Stomach (tissue), 9 donors: ENCODE results near the gene SLC25A12. TPM values are rescaled to one million over a fixed set of nuclear protein-coding genes. Genes with fewer than 3 reads are reported as not detected.

Experiments
- DNase-seq, 2 donors: peaks; one replicate each; pipeline versions ENCODE4 v3.0.0 to v3.0.0-alpha.2; 2013 to 2019
- H3K27ac ChIP-seq, 5 donors: fragments of 200-600 bp in 4 of 5; sonication (generic) in 4 of 5; one replicate each; pipeline ENCODE4 v1.5.1; 2013 to 2019; ENCODE audit warnings: mild to moderate bottlenecking in 1 of 5, moderate library complexity in 1 of 5
- H3K27me3 ChIP-seq, 3 donors: fragments of 200-600 bp; sonication (generic); one replicate each; pipeline ENCODE4 v1.5.1; 2017 to 2019; ENCODE audit warnings: mixed run types in 1 of 3
- H3K36me3 ChIP-seq, 4 donors: fragments of 200-600 bp; sonication (generic); 1 replicate in 3 of 4; 2 replicates in 1 of 4; pipeline ENCODE4 v1.5.1; 2016 to 2019
- H3K4me1 ChIP-seq, 4 donors: fragments of 200-600 bp; sonication (generic); one replicate each; pipeline ENCODE4 v1.5.1; 2016 to 2019
- H3K4me3 ChIP-seq, 4 donors: fragments of 200-600 bp; sonication (generic) in 3 of 4; one replicate each; pipeline ENCODE4 v1.5.1; 2016 to 2019; ENCODE audit warnings: mild to moderate bottlenecking in 1 of 4
- H3K9me3 ChIP-seq, 4 donors: fragments of 200-600 bp; sonication (generic); one replicate each; pipeline ENCODE4 v1.5.1; 2016 to 2019
- EP300 ChIP-seq: sonication (generic); formaldehyde crosslinking; IDR thresholded peaks from one replicate; pipeline ENCODE4 v1.6.1; 2017; ENCODE audit warnings: antibody characterized with exemption
- POLR2A ChIP-seq, 4 donors: fragments of 450-650 bp; IDR thresholded peaks; one replicate each; pipeline ENCODE4 v1.6.1; 2016; ENCODE audit warnings: antibody characterized with exemption in 4 of 4, control low read depth in 2 of 4, mild to moderate bottlenecking in 1 of 4, moderate library complexity in 1 of 4
- POLR2AphosphoS5 ChIP-seq, 3 donors: sonication (generic); formaldehyde crosslinking; IDR thresholded peaks; one replicate each; pipeline ENCODE4 v1.6.1; 2016; ENCODE audit warnings: antibody characterized with exemption in 3 of 3
- WGBS, 5 donors: extraction: QIAGEN DNeasy Blood & Tissue Kit in 3 of 5; methylation state at CpG; one replicate each; pipeline versions ENCODE4 v1.1.5 to v1.1.7; 2013 to 2018; 5-methylcytosine and 5-hydroxymethylcytosine counted together
- intact Hi-C: fragments of 100-400 bp; cut with DNase I; formaldehyde crosslinking; loops from one replicate; pipeline ENCODE4 v1.15.1; 2023; ENCODE audit warnings: low total_unique reads
- polyA plus RNA-seq, 3 donors: library from polyadenylated mRNA; stranded (reverse); fragments of 200-250 nt; gene quantifications; one replicate each; pipeline ENCODE4 v1.2.3, GENCODE V29; 2013
- total RNA-seq, 5 donors: library from RNA; depleted of rRNA; stranded (reverse); fragments of >200 nt; gene quantifications; one replicate each; pipeline versions ENCODE4 v1.1.0 to v1.2.3, GENCODE V29; 2014 to 2016
- TF ChIP-seq, protein P1 (sequence below), 7 experiments: fragments of 450-650 bp in 4 of 7; fragments of 200-600 bp in 3 of 7; sonication (generic) in 3 of 7; IDR thresholded peaks; one replicate each; pipeline ENCODE4 v1.5.1; 2016 to 2019; ENCODE audit warnings: antibody characterized with exemption in 7 of 7, control low read depth in 2 of 7, mild to moderate bottlenecking in 1 of 7
- donor health status: healthy with polysubstance abuse.
- donor health status: Bipolar disorder and iron deficiency.
- donor health status: healthy.

SLC25A12 gene
- total and polyA plus RNA-seq, 8 donors, result 10.1 to 53.6 (median 20.3) TPM

GRCh38 chr2:171837736-171838135 is 56.3 kb downstream of the SLC25A12 start:
- H3K27me3 ChIP-seq, result no peaks in the 10 kb centered on the region
- 0 to 79% (median 31%) methylated on average over 2 of the region's 2 CpGs for WGBS, 5 donors
- no peaks in the 10 kb centered on the region for H3K9me3 ChIP-seq
- intact Hi-C loops, result no loop called here
- no peak for DNase-seq
- no peaks in the 10 kb centered on the region for H3K4me1 ChIP-seq
- H3K36me3 ChIP-seq, result peaks cover 17 to 69% (median 63%) of the 10 kb centered on the region in 4 donors
- H3K4me3 ChIP-seq, result no peak overlapping the region
- TF ChIP-seq POLR2AphosphoS5 (IDR thresholded peaks at IDR 0.05) (no peak), EP300 (no peak), POLR2A (IDR thresholded peaks at IDR 0.05) (no peak)
- TF ChIP-seq, protein P1, sequence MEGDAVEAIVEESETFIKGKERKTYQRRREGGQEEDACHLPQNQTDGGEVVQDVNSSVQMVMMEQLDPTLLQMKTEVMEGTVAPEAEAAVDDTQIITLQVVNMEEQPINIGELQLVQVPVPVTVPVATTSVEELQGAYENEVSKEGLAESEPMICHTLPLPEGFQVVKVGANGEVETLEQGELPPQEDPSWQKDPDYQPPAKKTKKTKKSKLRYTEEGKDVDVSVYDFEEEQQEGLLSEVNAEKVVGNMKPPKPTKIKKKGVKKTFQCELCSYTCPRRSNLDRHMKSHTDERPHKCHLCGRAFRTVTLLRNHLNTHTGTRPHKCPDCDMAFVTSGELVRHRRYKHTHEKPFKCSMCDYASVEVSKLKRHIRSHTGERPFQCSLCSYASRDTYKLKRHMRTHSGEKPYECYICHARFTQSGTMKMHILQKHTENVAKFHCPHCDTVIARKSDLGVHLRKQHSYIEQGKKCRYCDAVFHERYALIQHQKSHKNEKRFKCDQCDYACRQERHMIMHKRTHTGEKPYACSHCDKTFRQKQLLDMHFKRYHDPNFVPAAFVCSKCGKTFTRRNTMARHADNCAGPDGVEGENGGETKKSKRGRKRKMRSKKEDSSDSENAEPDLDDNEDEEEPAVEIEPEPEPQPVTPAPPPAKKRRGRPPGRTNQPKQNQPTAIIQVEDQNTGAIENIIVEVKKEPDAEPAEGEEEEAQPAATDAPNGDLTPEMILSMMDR (IDR thresholded peaks at IDR 0.05), result no peak
- H3K27ac ChIP-seq, result no peak overlapping the region

DNA sequence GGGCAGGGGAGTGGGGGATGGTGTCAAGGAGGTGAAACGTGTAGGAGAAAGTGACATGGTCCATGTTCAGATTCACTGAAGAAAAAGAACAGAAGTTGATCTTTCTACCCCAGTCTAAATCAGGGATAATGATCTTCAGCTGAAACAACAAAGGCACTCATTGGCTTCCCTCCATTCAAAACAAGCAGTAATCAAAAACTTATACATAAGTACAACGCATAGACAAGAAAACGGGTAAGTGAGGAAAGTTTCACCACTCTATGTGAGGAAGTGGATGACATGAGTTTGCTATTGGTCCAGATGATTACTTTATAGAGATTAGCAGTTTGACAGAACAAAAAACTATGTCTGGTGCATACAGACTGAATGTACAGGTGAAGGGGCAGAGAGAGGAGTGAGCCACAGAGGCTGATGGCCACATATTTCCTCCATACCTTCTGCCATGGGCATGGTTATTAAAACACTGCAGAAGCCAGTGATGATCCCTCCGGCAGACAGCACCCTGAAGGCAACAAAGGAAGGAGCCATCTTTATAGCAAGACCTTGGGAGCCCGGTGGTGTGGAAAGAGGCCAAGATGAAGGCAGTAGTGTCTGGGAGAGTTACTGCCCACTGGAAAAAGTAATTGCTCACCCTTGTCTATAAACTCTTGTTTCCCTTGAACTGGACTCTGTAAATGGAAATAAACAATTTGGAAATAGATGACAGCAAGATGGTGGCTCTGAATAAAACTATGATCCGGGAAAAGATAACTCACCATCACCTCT is 57.7 kb downstream of the SLC25A12 start:
- Histone ChIP-seq H3K27me3 (no peaks in the 10 kb centered on the region), H3K9me3 (peaks cover 0 to 4% (median 0%) of the 10 kb centered on the region in 4 donors), H3K36me3 (peaks cover 31 to 70% (median 63%) of the 10 kb centered on the region in 4 donors), H3K27ac (no peak overlapping the region), H3K4me1 (no peaks in the 10 kb centered on the region), H3K4me3 (no peak overlapping the region)
- DNase-seq, result no peak
- TF ChIP-seq, protein P1 (IDR thresholded peaks at IDR 0.05), result no peak
- TF ChIP-seq EP300, result no peak
- no peak for TF ChIP-seq POLR2A (IDR thresholded peaks at IDR 0.05)
- TF ChIP-seq POLR2AphosphoS5 (IDR thresholded peaks at IDR 0.05), result no peak
- intact Hi-C loops, result no loop called here
- WGBS, 5 donors, result 92 to 94% (median 93%) methylated on average over 6 of the region's 6 CpGs

- intact Hi-C loops, result no loop called here
- 95 to 98% (median 97%) methylated on average over 4 of the region's 4 CpGs for WGBS, 5 donors
- H3K4me3 ChIP-seq, result no peak overlapping the region
- no peak for DNase-seq
- H3K27ac ChIP-seq, result no peak overlapping the region
- no peaks in the 10 kb centered on the region for H3K27me3 ChIP-seq
- TF ChIP-seq EP300 (no peak), POLR2AphosphoS5 (IDR thresholded peaks at IDR 0.05) (no peak), POLR2A (IDR thresholded peaks at IDR 0.05) (no peak)
- TF ChIP-seq, protein P1 (IDR thresholded peaks at IDR 0.05), result no peak
- H3K36me3 ChIP-seq, result peaks cover 37 to 73% (median 67%) of the 10 kb centered on the region in 4 donors
- no peaks in the 10 kb centered on the region for H3K4me1 ChIP-seq
- peaks cover 0 to 5% (median 0%) of the 10 kb centered on the region in 4 donors for H3K9me3 ChIP-seq
Measured at GRCh38 chr2:171835386-171835785, 58.7 kb downstream of the SLC25A12 start.

- Histone ChIP-seq H3K36me3 (peaks cover 37 to 78% (median 74%) of the 10 kb centered on the region in 4 donors), H3K9me3 (peaks cover 0 to 5% (median 0%) of the 10 kb centered on the region in 4 donors), H3K4me3 (no peak overlapping the region), H3K27ac (no peak overlapping the region), H3K4me1 (no peaks in the 10 kb centered on the region), H3K27me3 (no peaks in the 10 kb centered on the region)
- intact Hi-C loops, result no loop called here
- DNase-seq, result no peak
- TF ChIP-seq, protein P1 (IDR thresholded peaks at IDR 0.05), result no peak
- TF ChIP-seq POLR2AphosphoS5 (IDR thresholded peaks at IDR 0.05) (no peak), POLR2A (IDR thresholded peaks at IDR 0.05) (no peak)
Measured at GRCh38 chr2:171834286-171834685, 59.8 kb downstream of the SLC25A12 start.
